Right forelimb (tissue), 1 donor: ENCODE data around the gene ARHGAP26.

Experiments
- DNase-seq: peaks from one replicate; pipeline ENCODE4 v3.0.0-alpha.2; 2018

Gene ARHGAP26

GRCh38 chr5:143243103-143243502, 472.9 kb downstream of the ARHGAP26 start:
- DNase-seq = no peak

GRCh38 chr5:143244000-143244736, 474.0 kb downstream of the ARHGAP26 start:
- peak; percentile 65 for DNase-seq

- DNase-seq = no peak
Measured at GRCh38 chr5:143244990-143245389, 474.8 kb downstream of the ARHGAP26 start.

GRCh38 chr5:143245929-143246561, 475.9 kb downstream of the ARHGAP26 start:
- no peak for DNase-seq

GRCh38 chr5:143247134-143247815, 477.1 kb downstream of the ARHGAP26 start:
- DNase-seq = no peak

GRCh38 chr5:143248391-143248790, 478.2 kb downstream of the ARHGAP26 start:
- no peak for DNase-seq

GRCh38 chr5:143248822-143249579, 478.8 kb downstream of the ARHGAP26 start:
- DNase-seq = no peak

- DNase-seq = no peak
Measured at GRCh38 chr5:143249851-143250250, 479.7 kb downstream of the ARHGAP26 start.

- DNase-seq = no peak
Measured at GRCh38 chr5:143251190-143251589, 481.0 kb downstream of the ARHGAP26 start.

GRCh38 chr5:143251946-143252345, 481.8 kb downstream of the ARHGAP26 start:
- DNase-seq = no peak

GRCh38 chr5:143254819-143255218, 484.6 kb downstream of the ARHGAP26 start:
- no peak for DNase-seq

GRCh38 chr5:143258559-143259253, 488.5 kb downstream of the ARHGAP26 start:
- no peak for DNase-seq

GRCh38 chr5:143259254-143259605, 489.1 kb downstream of the ARHGAP26 start:
- DNase-seq = no peak

- no peak for DNase-seq
Measured at GRCh38 chr5:143261748-143262392, 491.7 kb downstream of the ARHGAP26 start.

GRCh38 chr5:143262393-143263174, 492.4 kb downstream of the ARHGAP26 start:
- DNase-seq = no peak

GRCh38 chr5:143263272-143263810, 493.2 kb downstream of the ARHGAP26 start:
- no peak for DNase-seq

- no peak for DNase-seq
Measured at GRCh38 chr5:143265995-143266394, 495.8 kb downstream of the ARHGAP26 start.

GRCh38 chr5:143267186-143267585, 497.0 kb downstream of the ARHGAP26 start:
- no peak for DNase-seq

- no peak for DNase-seq
Measured at GRCh38 chr5:143268388-143268787, 498.2 kb downstream of the ARHGAP26 start.

- no peak for DNase-seq
Measured at GRCh38 chr5:143271431-143271830, 501.3 kb downstream of the ARHGAP26 start.

GRCh38 chr5:143274952-143275351, 504.8 kb downstream of the ARHGAP26 start:
- no peak for DNase-seq
